Measurements from ENCODE around the gene CPLX3. TPM values are rescaled to one million over a fixed set of nuclear protein-coding genes. Genes with fewer than 3 reads are reported as not detected.
A peak's percentile ranks its signal among the peaks of the same experiment; 100 is the strongest.

The CPLX3 gene
- total RNA-seq, 1 donor from 2014 or later = not detected

DNA sequence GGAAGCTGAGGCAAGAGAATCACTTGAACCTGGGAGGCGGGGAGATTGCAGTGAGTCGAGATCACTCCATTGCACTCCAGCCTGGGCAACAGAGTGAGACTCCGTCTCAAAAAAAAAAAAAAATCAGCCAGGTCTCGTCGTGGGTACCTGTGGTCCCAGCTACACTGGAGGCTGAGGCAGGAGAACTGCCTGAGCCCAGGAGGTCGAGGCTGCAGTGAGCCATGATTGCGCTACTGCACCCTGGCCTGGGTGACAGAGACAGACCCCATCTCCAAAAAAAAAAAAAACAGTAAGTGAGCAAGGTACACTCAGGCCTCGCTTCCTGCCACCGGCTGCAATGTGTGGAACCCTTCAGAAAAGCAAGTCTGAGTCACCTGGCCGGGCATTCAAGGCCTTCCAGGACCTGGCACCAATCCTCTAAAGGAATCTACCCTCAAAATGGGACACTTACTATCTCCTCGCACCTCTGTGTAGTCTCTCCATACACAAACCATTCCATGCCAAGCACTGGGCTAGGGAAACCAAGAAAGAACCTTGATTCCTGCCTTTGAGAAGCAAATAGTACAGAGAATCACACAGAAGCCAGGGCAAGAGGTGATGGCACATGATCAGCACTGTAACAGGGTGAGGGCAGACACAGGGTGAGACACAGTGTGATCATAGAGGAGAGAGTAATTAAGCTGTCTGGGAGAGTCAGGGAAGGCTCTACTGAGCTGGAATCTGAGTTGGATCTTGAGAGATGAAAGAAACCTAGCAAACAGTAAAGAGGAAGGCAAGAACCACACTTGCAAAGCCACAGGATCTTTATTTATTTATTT is 37.0 kb downstream of the CPLX3 start:
- Histone ChIP-seq H3K27me3 (ENCODE audit: control insufficient read depth, insufficient read depth, low read length) (no peaks in the 10 kb centered on the region), H3K36me3 (ENCODE audit: control insufficient read depth, insufficient read depth, low read length) (peaks cover 1% of the 10 kb centered on the region), H3K4me3 (ENCODE audit: low read depth, low read length) (no peak overlapping the region)
- TF ChIP-seq, protein P1, sequence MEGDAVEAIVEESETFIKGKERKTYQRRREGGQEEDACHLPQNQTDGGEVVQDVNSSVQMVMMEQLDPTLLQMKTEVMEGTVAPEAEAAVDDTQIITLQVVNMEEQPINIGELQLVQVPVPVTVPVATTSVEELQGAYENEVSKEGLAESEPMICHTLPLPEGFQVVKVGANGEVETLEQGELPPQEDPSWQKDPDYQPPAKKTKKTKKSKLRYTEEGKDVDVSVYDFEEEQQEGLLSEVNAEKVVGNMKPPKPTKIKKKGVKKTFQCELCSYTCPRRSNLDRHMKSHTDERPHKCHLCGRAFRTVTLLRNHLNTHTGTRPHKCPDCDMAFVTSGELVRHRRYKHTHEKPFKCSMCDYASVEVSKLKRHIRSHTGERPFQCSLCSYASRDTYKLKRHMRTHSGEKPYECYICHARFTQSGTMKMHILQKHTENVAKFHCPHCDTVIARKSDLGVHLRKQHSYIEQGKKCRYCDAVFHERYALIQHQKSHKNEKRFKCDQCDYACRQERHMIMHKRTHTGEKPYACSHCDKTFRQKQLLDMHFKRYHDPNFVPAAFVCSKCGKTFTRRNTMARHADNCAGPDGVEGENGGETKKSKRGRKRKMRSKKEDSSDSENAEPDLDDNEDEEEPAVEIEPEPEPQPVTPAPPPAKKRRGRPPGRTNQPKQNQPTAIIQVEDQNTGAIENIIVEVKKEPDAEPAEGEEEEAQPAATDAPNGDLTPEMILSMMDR (IDR thresholded peaks at IDR 0.05; ENCODE audit: insufficient read depth, low read length, poor library complexity, severe bottlenecking) = no peak
- DNase-seq (ENCODE audit: low read depth) = peak; percentile 44

DNA sequence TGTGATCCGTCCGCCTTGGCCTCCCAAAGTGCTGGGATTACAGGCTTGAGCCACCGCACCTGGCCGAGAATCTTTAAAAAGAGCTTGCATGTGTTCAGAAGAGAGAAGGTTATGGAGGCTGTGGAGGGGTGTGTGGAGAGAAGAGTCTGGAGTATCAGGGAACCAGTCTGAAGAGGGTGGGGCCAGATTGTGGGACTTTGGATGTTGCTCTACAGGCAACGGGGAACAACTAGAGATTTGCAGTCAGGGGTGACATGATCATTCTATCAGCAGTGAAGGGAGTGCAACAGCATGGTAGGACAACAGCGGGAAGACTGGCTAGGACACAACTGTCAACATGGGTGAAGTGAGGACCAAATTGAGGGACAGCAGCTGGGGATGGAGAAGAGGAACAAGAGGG is 37.9 kb downstream of the CPLX3 start:
- Histone ChIP-seq H3K4me3 (ENCODE audit: low read depth, low read length) (no peak overlapping the region), H3K27me3 (ENCODE audit: control insufficient read depth, insufficient read depth, low read length) (no peaks in the 10 kb centered on the region), H3K36me3 (ENCODE audit: control insufficient read depth, insufficient read depth, low read length) (no peaks in the 10 kb centered on the region)
- TF ChIP-seq, protein P1 (IDR thresholded peaks at IDR 0.05; ENCODE audit: insufficient read depth, low read length, poor library complexity, severe bottlenecking) = no peak
- no peak for DNase-seq (ENCODE audit: low read depth)

DNA sequence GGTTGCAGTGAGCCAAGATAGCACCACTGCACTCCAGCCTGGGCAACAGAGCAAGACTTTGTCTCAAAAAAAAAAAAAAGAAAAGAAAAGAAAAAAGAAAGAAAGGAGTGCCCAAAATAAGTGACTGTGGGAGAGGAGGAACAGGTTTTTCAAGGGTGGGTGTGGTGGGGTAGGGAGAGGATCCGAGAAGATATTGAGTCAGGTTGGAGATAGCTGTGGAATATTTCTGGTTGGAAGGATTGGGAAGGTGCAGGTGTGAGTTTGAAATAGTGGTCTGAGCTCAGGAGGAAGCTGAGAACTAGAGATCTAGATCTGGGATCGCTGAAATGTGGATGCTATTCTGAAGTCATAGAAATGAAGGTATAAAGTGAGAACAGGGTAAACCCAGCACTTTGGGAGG is 38.9 kb downstream of the CPLX3 start:
- H3K36me3 ChIP-seq (ENCODE audit: control insufficient read depth, insufficient read depth, low read length) = no peaks in the 10 kb centered on the region
- H3K27me3 ChIP-seq (ENCODE audit: control insufficient read depth, insufficient read depth, low read length) = no peaks in the 10 kb centered on the region
- H3K4me3 ChIP-seq (ENCODE audit: low read depth, low read length) = no peak overlapping the region
- no peak for DNase-seq (ENCODE audit: low read depth)
- TF ChIP-seq, protein P1 (IDR thresholded peaks at IDR 0.05; ENCODE audit: insufficient read depth, low read length, poor library complexity, severe bottlenecking) = no peak

DNA sequence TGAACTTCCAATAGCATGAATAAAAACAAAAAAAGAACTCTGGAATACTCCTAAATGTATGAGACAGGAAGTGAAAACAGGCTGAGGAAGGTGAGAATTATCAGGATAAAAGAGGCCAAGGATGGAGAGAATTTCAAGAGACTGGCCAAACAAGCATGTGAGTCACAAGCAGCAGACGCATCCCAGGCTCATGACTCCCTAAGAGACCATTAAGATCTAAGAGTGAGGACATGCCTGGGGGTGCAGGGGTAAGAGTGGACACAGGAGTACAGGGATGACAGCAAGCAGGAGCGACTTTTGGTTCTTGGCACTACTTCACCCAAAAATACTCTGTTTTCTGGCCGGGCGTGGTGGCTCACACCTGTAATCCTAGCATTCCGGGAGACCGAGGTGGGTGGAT is 39.7 kb downstream of the CPLX3 start:
- Histone ChIP-seq H3K27me3 (ENCODE audit: control insufficient read depth, insufficient read depth, low read length) (no peaks in the 10 kb centered on the region), H3K36me3 (ENCODE audit: control insufficient read depth, insufficient read depth, low read length) (no peaks in the 10 kb centered on the region), H3K4me3 (ENCODE audit: low read depth, low read length) (no peak overlapping the region)
- TF ChIP-seq, protein P1 (IDR thresholded peaks at IDR 0.05; ENCODE audit: insufficient read depth, low read length, poor library complexity, severe bottlenecking) = no peak
- DNase-seq (ENCODE audit: low read depth) = peak; percentile 59

DNA sequence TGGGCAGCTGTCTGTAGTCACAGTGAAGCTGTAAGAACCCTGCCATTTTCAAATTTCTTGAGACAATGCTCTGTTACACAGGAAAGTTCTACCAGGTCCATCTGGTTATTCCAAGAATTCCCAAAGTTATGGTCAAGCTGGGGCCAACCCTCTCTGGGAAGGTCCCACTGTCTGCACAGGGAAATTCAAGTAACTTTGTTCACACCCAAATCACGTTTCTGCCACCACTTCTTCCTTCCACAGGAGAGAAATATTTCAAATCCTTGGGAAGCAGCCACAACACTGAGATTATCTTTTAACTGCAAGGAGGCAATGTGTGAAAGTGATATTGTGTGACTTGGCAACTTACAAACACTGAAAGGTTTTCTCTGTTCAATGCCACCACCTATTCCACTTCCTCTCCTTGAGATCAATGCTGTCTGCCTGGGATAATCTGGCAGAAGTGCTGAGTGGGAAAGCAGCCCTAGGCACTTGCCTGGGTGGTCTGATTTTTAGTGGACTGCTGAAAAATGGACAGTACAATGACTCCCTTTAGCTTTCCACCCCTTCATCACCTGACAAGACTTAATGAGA is 41.1 kb downstream of the CPLX3 start:
- Histone ChIP-seq H3K4me3 (ENCODE audit: low read depth, low read length) (no peak overlapping the region), H3K27me3 (ENCODE audit: control insufficient read depth, insufficient read depth, low read length) (no peaks in the 10 kb centered on the region), H3K36me3 (ENCODE audit: control insufficient read depth, insufficient read depth, low read length) (no peaks in the 10 kb centered on the region)
- TF ChIP-seq, protein P1 (IDR thresholded peaks at IDR 0.05; ENCODE audit: insufficient read depth, low read length, poor library complexity, severe bottlenecking) = no peak
- DNase-seq (ENCODE audit: low read depth) = no peak

All from kidney epithelial cell (primary cell).